ENCODE measurements around the gene FCHSD2.

DNA sequence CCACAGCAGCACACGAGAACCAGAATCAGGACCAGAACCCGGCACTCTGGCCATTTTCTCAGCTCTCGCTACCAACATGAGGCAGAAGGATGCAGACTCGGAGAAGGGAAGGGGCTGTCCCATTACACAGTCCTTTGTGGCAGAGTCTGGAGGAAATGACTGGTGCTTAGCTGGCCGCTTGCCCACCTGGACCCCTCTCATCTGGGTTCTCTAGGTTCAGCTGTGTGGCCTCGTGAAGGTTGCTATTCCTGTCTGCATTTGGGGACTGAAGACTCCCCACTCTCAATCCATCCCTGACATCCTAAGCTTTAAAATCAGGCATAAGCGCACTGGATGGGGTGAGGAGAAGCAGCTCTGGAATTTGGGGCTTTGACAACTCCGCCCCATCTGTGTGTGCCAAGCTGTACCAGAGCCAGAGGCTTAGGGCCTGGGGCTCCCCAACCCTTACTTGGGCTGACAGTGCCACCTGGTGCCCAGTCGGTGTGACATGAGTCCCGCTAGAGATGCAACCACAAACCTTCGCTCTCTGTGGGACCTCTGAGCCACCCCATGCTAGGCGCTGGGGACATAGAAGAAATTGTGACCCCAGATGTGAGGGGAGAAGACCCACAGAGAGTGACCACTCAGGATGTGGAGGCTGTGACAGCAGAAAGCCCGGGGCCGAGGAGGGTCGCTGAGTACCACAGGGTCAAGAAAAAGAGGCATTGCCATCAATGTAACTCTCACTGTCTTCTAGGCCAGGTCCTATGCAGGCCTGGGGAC, 35.8 kb upstream of the FCHSD2 start:
- no peak for TF ChIP-seq POLR2A (IDR thresholded peaks at IDR 0.05; ENCODE audit: low read depth, low read length)
- no peak for TF ChIP-seq POLR2AphosphoS5 (IDR thresholded peaks at IDR 0.05; ENCODE audit: low read depth, low read length)
- no peak for TF ChIP-seq TAF1 (IDR thresholded peaks at IDR 0.05; ENCODE audit: borderline replicate concordance, low read depth, low read length)

Data from GM12892 (cell line).